Ovary (tissue), 3 donors: ENCODE results near the gene RYR2.

ENCODE experiments used
- EP300 ChIP-seq: sonication (generic); formaldehyde crosslinking; IDR thresholded peaks from one replicate; pipeline ENCODE4 v1.6.1; 2017; ENCODE audit warnings: antibody characterized with exemption
- POLR2A ChIP-seq: fragments of 450-650 bp; IDR thresholded peaks from one replicate; pipeline ENCODE4 v1.6.1; 2017; ENCODE audit warnings: antibody characterized with exemption, mild to moderate bottlenecking, moderate library complexity
- TF ChIP-seq, protein P1 (sequence below), 3 donors: fragments of 450-650 bp in 2 of 3; fragments of 200-600 bp in 1 of 3; IDR thresholded peaks; one replicate each; pipeline versions ENCODE4 v1.5.1 to v1.8.0; 2016 to 2022; ENCODE audit warnings: antibody characterized with exemption in 3 of 3, mild to moderate bottlenecking in 1 of 3
- donor health status: DM: no; HTN: no; CAD: no.

- TF ChIP-seq EP300: no peak
- TF ChIP-seq, protein P1, sequence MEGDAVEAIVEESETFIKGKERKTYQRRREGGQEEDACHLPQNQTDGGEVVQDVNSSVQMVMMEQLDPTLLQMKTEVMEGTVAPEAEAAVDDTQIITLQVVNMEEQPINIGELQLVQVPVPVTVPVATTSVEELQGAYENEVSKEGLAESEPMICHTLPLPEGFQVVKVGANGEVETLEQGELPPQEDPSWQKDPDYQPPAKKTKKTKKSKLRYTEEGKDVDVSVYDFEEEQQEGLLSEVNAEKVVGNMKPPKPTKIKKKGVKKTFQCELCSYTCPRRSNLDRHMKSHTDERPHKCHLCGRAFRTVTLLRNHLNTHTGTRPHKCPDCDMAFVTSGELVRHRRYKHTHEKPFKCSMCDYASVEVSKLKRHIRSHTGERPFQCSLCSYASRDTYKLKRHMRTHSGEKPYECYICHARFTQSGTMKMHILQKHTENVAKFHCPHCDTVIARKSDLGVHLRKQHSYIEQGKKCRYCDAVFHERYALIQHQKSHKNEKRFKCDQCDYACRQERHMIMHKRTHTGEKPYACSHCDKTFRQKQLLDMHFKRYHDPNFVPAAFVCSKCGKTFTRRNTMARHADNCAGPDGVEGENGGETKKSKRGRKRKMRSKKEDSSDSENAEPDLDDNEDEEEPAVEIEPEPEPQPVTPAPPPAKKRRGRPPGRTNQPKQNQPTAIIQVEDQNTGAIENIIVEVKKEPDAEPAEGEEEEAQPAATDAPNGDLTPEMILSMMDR (IDR thresholded peaks at IDR 0.05): no peak
- no peak for TF ChIP-seq POLR2A
Measured at GRCh38 chr1:237241038-237241437, 199.1 kb downstream of the RYR2 start.
